Hypothalamus (tissue), 51 donors: ENCODE measurements around the gene CDK2AP2.
"Not testable (repeated sequence)": the region's sequence is repeated elsewhere in the genome, so short reads cannot be mapped to it uniquely, and the experiment has no call there.

Source experiments
- DNase-seq, 51 donors: peaks; one replicate each; lab custom pipeline; 2025; lab: John Stamatoyannopoulos, UW

Gene CDK2AP2, protein sequence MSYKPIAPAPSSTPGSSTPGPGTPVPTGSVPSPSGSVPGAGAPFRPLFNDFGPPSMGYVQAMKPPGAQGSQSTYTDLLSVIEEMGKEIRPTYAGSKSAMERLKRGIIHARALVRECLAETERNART

DNA sequence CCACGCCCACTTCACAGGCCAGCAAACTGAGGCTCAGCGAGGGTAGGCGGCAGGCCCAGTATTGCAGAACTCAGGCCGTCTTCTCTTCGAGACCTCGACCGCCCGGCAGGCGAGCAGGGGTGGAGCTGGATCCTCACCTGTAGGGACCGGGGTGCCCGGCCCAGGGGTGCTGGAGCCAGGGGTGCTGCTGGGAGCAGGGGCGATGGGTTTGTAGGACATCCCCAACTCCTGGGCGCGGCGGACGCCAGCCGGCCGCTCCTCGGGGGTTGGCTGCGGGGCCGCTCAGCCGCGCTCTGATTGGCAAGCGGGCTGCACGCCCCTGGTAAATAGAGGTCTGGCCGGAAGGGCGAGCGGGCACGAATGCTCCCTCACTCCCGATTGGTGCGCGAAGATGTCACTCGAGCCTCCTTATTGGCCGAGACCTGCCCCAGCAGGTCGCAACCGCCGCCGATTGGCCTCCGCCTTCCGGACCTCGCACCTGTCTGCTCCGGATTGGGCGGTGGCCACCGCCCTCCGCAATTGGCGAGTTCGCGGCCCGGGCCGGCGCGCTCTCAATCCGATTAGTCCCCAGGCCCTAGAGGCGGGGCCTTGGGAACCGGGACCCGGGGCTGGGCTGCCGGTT, at the start of gene CDK2AP2:
Gene CDK2AP2 (minus strand): TSS at position 299 of the 622 bp plus-strand sequence. CDS start 80 bp downstream, at position 219.
- peak; percentile 90 to 99 (median 98) for DNase-seq

DNA sequence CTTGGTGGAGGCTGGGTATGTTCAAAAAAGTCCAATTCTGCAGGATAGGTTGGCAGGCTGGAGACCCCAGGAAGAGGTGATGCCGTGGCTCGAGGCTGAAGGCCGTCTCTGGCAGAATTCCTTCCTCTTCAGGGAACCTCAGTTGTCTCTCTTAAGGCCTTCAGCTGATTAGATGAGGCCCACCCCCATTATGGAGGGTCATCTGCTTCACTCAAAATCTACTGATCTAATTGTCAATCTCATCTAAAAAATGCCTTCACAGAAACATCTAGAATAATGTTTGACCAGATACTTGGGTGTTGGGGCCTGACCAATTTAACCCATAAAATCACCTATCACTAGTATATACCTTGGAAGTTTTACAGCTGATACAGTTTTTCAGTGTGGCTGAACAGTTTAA, 48.3 kb upstream of the CDK2AP2 start:
- no peak for DNase-seq

DNA sequence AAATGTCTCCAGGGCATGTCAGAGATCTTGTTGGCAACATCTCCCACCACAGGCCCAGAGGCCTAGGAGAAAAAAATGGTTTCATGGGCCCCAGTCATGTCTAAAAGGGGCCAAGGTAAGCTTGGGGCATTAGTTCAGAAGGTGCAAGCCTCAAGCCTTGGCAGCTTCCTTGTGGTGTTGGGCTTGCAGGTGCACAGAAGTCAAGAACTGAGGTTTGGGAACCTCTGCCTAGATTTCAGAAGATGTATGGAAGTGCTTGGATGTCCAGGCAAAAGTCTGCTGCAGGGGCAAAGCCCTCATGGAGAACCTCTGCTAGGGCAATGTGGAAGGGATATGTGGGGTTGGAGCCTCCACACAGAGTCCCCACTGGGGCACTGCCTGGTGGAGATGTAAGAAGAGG, 43.7 kb upstream of the CDK2AP2 start:
- not testable (repeated sequence) for DNase-seq

DNA sequence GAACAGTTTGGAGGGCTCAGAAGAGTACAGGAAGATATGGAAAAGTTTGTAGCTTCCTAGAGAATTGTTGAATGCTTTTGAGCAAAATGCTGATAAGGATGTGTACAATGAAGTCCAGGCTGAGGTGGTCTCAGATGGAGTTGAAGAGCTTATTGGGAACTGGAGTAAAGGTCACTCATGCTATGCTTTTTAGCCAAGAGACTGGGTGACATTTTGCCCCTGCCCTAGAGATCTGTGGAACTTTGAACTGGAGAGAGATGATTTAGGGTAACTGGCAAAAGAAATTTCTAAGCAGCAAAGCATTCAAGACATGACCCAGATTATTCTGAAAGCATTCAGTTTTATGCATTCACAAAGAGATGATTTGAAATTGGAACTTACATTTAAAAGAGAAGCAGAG, 43.2 kb upstream of the CDK2AP2 start:
- DNase-seq: no peak

DNA sequence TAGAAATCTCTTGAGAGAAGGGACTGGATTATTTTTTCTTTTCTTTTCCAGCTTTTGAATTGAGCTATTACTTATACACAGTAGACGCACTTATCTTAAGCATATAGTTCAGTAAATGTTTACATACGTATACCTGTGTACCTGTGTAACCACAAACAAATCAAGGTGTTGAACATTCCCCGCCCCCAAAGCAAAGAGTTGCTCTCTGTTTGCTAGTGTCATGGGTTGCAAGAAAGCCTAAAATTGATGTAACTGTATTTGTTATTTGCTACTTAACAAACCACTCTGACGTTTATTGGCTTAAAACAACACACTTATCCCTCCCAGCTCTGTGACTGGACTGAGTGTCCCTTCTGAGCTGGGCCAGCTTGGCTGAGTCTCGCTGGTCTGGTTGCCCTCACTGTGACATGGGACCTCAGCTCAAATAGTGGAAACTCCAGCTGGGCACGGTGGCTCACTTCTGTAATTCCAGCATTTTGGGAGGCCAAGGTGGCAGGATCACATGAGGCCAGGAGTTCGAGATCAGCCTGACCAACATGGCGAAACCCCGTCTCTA, 40.7 kb upstream of the CDK2AP2 start:
- DNase-seq: no peak

DNA sequence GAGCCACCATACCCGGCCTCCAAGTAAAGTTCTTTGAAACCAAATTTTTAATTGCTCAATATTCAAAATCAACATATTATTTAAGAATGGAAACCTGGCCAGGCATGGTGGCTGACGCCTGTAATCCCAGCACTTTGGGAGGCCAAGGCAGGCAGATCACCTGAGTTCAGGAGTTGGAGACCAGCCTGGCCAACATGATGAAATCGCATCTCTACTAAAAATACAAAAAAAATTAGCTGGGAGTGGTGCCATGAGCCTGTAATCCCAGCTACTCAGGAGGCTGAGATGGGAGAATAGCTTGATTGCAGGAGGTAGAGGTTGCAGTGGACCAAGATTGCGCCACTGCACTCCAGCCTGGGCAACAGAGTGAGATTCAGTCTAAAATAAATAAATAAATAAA, 40.1 kb upstream of the CDK2AP2 start:
- DNase-seq: not testable (repeated sequence)

DNA sequence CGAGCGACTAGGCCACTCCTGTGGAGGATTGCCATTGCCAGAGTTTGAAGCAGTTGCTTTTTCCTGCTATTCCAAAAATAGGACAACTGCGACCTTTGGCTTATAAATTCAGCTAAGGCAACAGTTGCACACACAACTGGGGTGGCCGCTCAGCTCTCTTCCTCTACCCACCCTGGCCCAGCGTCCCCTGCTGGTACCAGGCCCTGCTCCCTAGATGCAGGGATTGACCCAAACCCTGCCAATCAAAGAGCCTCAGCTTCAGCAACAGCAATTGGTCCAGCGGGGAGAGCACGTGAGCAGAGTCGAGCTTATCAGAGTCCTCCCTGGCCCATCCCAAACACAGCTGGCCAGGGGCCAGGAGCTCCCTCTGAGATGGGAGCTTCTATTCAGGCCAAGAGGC, 37.3 kb upstream of the CDK2AP2 start:
- no peak for DNase-seq

DNA sequence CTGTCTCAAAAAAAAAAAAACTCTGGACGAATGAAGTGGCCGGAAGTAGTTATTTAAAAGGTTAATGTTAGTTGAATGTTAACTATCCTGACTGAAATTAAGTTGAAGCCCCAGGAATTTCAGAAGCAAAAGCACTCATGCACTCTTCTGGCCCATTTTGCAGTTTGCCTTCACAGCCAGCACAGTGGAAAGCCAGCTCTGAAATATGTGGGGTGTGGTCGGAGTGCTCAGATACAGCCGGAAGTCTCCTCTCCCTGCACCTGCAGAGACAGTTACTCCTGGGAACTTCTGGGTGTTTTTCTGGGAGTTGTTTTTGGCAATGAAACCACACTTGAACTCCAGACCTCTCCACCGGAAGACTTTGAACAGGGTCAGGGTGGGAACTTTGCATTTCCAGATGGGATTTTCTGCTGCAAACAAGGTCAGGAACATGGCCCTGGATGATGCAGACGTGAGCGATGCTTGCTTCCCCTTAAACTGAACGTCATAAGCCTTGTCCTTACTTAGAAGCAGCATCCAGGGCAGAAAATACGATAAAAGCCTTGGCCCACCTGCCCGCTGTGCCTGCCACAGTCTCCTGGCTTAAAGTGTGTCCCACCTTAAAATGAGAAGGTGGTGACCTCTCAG, 36.8 kb upstream of the CDK2AP2 start:
- no peak for DNase-seq

DNA sequence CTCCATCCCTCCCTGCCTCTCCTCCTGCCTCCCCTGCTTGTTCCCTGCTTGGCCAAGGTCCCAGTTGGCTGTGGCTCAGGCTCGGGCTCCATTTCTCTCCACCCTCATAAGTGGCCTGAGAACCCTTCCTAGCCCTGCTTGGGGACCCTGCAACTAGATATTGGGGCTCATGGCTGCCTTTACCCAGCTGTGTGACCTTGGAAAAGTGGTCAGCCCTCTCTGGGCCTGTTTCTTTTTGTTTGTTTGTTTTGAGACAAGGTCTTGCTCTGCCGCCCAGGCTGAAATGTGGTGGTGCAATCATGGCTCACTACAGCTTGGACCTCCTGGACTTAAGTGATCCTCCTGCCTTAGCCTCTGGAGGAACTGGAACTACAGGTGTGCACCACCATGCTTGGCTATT, 35.6 kb upstream of the CDK2AP2 start:
- DNase-seq: no peak

DNA sequence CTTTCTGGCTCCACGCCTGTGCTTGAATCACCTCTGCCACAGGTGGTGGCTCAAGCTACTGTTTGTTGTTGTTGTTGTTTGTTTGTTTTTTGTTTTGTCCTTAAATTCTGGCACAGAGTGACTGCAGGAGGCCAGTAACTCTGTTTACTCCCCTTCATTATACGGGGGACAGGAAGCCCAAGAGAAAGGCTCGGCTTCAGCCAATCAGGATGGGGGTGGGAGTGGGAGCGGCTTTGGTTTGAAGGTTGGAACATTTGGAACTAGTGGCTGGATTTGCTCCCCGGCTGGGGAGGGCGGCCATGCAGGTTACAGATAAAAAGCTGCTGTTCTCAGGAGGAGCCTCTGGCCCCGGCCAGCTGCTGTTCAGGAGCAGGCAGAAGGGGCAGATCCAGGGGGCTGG, 35.0 kb upstream of the CDK2AP2 start:
- no peak for DNase-seq

DNA sequence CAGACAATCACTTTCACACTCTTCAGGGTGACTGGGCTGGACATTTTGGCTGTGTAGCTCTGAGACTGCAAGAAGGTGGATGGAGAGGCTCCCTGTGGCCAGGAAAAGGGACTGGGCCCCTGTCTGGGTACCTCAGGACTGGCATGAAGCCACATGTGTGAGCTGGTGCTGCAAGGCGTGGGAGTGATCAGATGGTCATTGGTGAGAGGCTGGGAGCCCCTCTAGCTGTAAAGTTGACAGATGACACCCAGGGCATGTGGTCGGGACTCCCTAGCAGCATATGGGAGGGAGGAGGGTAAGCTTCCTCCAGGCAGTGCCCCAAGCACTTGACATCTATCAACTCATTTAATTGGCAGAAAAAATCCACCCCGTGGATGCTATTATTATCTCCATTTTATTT, 34.2 kb upstream of the CDK2AP2 start:
- DNase-seq: no peak

DNA sequence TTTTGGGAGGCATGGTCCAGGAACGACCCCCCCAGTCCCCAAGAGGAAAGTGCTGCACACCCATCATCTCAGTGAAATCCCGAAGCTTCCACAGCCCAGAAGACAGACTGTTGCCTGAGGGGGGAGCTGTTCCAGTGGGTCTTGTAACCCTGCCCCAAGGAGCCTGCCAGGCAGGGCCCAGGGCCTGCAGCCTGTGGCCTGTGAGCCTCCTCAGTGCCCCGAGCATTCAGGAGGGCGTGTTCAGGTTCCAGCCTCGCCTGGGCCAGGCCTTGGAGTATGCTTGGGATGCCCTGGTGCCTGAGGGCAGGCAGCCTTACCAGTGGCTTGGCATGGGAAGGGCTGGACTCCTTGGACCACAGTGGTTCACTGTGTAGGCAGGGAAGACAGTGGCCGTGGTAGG, 33.2 kb upstream of the CDK2AP2 start:
- DNase-seq: no peak

DNA sequence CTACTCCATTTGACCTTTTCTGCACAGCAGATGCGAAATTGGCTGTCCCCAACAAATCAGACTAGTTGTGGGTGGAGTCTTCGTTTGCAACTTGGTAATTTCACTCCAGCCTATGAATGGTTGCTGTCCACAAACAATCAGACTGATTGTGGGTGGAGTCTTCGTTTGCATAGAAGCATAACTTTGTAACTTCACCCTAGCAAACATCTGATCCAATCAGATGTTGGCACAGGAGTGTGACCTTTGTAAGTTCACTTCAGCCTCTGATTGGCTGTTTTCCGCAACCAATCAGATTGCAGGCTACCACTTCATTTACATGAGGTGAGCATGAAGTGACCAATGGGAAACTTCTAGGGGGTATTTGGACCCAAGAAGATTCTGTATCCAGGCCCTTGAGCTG, 31.6 kb upstream of the CDK2AP2 start:
- DNase-seq: no peak

DNA sequence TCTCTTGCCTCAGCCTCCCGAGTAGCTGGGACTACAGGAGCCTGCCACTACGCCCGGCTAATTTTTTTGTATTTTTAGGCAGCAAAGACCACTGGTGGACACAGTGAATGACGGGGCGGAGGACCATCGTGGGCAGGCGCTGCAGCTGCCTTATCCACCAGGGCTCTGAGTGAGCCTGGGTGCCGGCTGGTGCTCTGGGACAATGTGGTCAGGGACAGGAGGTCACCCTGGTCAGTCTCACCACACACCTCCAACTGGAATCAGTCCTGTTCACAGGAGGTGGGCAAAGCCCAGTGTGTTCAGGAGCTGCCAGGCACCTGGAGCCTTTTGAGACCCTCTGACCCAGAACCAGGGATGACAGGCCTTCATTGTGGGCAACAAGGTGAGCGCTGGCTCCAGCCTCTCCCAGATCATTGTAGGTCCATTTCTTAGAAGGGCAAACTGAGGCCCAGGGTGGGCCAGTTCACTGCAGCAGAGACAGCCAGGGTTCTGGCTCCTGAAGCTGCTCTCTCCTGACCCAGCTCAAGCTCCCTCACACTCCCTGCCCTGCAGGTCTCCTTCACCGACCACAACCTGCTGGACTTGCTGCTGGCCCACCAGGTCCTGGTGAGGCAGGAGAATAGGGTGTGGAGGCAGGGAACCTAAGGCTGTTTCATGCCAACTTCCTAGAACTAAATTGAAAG, 31.0 kb upstream of the CDK2AP2 start:
- no peak for DNase-seq

DNA sequence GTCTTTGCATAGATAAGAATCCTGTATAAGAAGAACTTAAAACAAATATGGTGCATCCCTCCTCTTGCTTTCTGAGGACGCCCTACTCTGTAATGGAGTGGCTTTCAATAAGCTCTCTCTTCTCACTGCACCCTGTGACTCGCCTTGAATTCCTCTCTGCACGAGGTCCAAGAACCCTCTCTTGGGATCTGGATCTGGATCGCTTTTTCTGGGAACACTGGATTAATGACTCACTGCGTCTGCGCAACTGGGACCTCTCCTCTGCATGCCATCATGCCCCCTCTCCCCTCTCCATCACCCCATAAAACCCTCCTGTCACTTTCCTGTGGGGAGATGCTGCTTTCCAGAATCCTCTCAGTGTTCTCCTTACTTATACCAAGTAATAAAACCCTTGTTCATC, 30.3 kb upstream of the CDK2AP2 start:
- DNase-seq: no peak

DNA sequence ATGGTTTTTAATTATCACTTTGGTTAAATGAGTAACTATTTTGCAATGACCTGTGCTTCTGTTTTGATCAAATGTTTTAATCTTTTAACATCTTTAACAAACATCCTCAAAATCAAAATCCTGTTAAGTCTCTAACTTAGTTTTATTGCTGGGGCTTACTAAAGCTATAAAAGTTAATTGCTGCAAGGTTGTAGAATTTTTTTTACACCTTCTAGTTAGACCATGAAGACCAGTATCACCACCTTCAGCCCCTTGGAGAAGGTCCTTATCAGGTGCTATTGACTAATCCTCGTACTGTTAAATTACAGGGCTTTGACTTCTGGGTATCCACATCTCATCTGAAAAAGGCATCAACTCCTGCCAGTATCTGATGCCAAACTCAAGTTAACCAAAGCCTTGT, 27.6 kb upstream of the CDK2AP2 start:
- DNase-seq: no peak

DNA sequence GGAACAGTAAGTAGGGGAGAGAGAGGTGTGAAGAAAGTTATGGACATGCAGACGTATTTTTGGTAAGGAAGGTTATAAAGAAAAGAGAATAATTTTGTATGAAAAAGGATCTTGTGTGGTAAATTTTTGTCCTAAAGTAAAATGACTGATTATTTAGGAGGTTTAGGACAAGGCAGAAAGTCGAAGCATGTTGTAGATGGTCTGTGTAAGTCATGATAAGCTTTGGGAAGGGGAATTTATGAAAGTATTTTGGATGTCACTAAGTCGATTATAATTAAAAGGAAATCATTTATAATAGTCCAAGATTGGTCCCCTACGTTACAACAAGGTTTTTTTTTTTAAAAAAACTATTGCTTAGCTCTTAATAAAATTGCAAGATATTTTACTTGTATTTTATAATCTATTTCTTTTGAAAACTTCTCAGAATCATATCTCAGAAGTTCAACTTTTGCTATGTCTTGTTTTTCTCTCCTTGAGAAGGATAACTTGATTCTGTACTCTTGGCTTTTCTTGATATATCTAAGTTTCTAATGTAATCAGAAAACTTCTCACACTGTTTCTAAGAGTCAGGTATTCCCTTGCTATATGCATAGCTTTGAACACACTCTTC, 26.2 kb upstream of the CDK2AP2 start:
- DNase-seq: no peak

DNA sequence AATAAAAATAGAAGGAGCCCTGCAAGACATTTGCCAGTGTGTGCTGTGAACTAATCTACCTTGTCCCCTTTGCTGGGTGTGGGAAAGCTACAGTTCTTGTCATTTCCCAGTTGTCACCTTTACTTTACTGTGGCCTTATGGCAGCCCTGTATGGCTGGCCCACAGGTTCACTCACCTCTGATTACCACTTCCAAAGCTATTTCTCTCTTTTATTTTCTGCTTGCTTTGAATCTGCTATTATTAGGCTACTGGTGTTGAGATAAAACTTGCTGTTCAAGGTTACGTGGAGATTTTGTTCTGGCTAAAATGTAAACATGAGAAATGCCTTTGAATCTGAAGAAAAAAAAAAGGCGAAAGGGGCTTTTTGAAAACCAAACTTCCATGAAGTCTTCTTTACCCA, 24.9 kb upstream of the CDK2AP2 start:
- no peak for DNase-seq

DNA sequence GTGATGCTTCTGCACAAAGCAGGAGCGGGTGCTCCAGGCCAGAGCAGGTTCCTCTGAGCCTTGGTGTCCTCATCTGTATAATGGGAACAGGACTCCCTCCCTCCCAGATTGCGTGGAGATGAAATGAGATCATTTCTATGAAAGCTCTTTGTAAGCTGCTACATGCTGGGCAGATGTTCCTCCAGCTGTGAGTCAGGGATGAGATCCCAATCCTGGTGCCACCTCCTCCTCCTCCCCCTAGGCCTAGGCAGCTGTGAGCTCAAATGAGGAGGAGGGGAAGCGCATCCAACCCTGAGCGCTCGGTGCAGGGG, 22.3 kb upstream of the CDK2AP2 start:
- no peak for DNase-seq

DNA sequence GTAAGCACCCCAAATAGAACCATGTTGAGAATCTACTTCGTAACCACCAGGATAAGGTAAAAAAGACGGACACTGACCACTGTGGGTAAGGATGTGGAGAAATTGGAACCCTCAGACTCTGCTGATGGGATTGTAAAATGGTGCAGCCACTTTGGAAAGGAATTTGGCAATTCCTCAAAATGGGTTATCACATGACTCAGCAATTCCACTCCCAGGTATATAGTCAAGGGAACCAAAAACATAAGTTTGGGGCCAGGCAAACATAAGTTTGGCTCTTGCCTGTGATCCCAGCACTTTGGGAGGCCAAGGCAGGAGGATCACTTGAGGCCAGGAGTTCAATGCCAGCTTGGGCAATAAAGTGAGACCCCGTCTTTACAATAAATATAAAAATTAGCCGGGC, 20.4 kb upstream of the CDK2AP2 start:
- no peak for DNase-seq

DNA sequence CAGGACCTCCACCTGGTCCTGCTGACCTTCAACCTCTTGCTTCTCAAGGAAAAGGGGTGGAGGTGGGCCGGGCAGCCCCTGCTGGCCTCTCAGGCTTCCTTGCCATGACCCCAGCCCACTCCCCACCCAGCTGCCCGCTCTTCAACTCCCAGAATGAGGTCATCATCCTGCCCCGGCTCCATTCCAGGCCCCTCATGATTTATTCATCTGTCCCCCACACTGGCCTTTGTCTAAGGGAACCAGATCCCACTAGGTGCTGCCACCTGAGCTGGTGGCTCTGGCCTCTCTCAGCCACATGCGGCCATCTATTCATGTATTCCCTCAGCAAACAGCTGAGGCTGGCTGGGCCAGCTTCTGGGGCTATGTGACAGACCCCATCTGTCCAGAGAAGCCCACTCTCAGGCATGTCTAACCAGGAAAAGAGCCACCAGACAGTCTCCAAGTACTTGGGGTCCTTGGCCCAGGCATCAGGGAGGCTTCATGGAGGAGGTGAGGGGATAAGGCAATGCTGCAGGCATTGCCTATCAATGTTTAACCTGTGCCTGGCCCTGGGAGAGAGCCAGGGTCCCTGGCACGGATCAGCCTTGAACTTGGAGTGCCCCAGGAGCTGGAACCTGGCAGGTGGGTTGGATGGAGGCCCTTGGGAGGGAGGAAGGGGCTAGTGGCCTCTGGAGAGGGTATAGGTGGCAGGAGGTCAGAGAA, 17.5 kb upstream of the CDK2AP2 start:
- no peak for DNase-seq
